ENCODE measurements around the gene ATF4. TPM values are rescaled to one million over a fixed set of nuclear protein-coding genes. Genes with fewer than 3 reads are reported as not detected.

ATF4 gene
- total and polyA plus RNA-seq, 2 of the 13 experiments (the other 11 are each of a cell fraction or from before 2014, with no cell fraction given) = 486 to 1,297 TPM

GRCh38 chr22:39502109-39502788 lies 18.1 kb upstream of the ATF4 start, which contains the start of gene MIEF1 (continued):
- no peak for TF ChIP-seq SRF (IDR thresholded peaks at IDR 0.05; ENCODE audit: low read depth, low read length)
- peak; percentile 90 for TF ChIP-seq KDM4B (CRISPR knock-in tag; IDR thresholded peaks at IDR 0.05)
- no peak for TF ChIP-seq CENPT (CRISPR knock-in tag; IDR thresholded peaks at IDR 0.05; ENCODE audit: low read depth)
- TF ChIP-seq ZNF20 (CRISPR knock-in tag; IDR thresholded peaks at IDR 0.05) = no peak
- TF ChIP-seq HMGXB3 (CRISPR knock-in tag; IDR thresholded peaks at IDR 0.05; ENCODE audit: borderline replicate concordance) = peak; percentile 89; the same call in 1 of the 2 replicates
- TF ChIP-seq ZNF75D (CRISPR knock-in tag; IDR thresholded peaks at IDR 0.05; ENCODE audit: borderline replicate concordance) = 0 out of 2 replicates have a peak, but pooled peaks have one; percentile 43
- TF ChIP-seq ZNF280B (CRISPR knock-in tag; IDR thresholded peaks at IDR 0.05; ENCODE audit: borderline replicate concordance) = no peak
- peak; percentile 46; the same call in 1 of the 2 replicates for TF ChIP-seq AHR (CRISPR knock-in tag; IDR thresholded peaks at IDR 0.05)
- peak; percentile 69; the same call in 1 of the 2 replicates for TF ChIP-seq ZNF766 (CRISPR knock-in tag; IDR thresholded peaks at IDR 0.05; ENCODE audit: borderline replicate concordance)
- TF ChIP-seq ZNF770 (CRISPR knock-in tag; IDR thresholded peaks at IDR 0.05) = no peak
- no peak; the same call in 1 of the 2 replicates for TF ChIP-seq DNMT1 (CRISPR knock-in tag; IDR thresholded peaks at IDR 0.05)
- TF ChIP-seq ZNF660 (CRISPR knock-in tag; IDR thresholded peaks at IDR 0.05; ENCODE audit: borderline replicate concordance, low read depth) = no peak
- TF ChIP-seq POLR2G (IDR thresholded peaks at IDR 0.05; ENCODE audit: low read depth, low read length) = peak; percentile 80
- no peak for TF ChIP-seq ZFP1 (CRISPR knock-in tag; IDR thresholded peaks at IDR 0.05)
- 0 out of 2 replicates have a peak, but pooled peaks have one; percentile 44 for TF ChIP-seq ZNF138 (CRISPR knock-in tag; IDR thresholded peaks at IDR 0.05; ENCODE audit: low read depth)
- no peak for TF ChIP-seq PAF1 (CRISPR knock-in tag; IDR thresholded peaks at IDR 0.05)
- TF ChIP-seq MXD1 (CRISPR knock-in tag; IDR thresholded peaks at IDR 0.05) = peak; percentile 60
- TF ChIP-seq ZNF350 (CRISPR knock-in tag; IDR thresholded peaks at IDR 0.05; ENCODE audit: borderline replicate concordance, low read depth) = peak; percentile 76
- no peak for TF ChIP-seq SOX13 (IDR thresholded peaks at IDR 0.05)
- peak in 1 of 2 experiments; percentile 54; a peak in 1 of 4 replicates for TF ChIP-seq SOX13 (CRISPR knock-in tag; conservative IDR thresholded peaks at IDR 0.05 in 1 of 2, IDR thresholded peaks at IDR 0.05 in 1 of 2)
- no peak for TF ChIP-seq AGO1 (IDR thresholded peaks at IDR 0.05; ENCODE audit: low read depth, low read length, poor library complexity, severe bottlenecking)

Data from HepG2 (cell line).